SK-N-SH treated with all-trans-retinoic acid at 6 μM for 48 hours (cell line): ENCODE data around the gene SH3RF1.

ENCODE experiments used
- ATAC-seq: fragments of 200-7000 bp; cut with Tn5 transposase; 3 replicates; pipeline ENCODE4 v1.9.1; 2020; ENCODE audit warnings: mild to moderate bottlenecking, moderate library complexity
- BACH2 ChIP-seq: fragments of 250-450 bp; sonication (Bioruptor Pico); IDR thresholded peaks from 2 replicates; pipeline ENCODE4 v1.9.0; 2021; ENCODE audit warnings: mild to moderate bottlenecking, borderline replicate concordance
- CREB5 ChIP-seq: fragments of 250-450 bp; sonication (Bioruptor Pico); IDR thresholded peaks from 2 replicates; pipeline ENCODE4 v1.5.1; 2020; ENCODE audit warnings: low read depth, mild to moderate bottlenecking, moderate library complexity
- GLIS3 ChIP-seq: fragments of 250-450 bp; sonication (Bioruptor Pico); IDR thresholded peaks from 2 replicates; pipeline ENCODE4 v1.5.0; 2020; ENCODE audit warnings: mild to moderate bottlenecking, moderate library complexity
- OSR1 ChIP-seq: fragments of 250-450 bp; sonication (Bioruptor Pico); IDR thresholded peaks from 2 replicates; pipeline ENCODE4 v1.8.0; 2022; ENCODE audit warnings: moderate library complexity, mild to moderate bottlenecking, inconsistent platforms
- PPARA ChIP-seq: fragments of 250-450 bp; sonication (Bioruptor Pico); IDR thresholded peaks from 2 replicates; pipeline ENCODE4 v1.5.0; 2020; ENCODE audit warnings: mild to moderate bottlenecking, borderline replicate concordance
- RARB ChIP-seq: fragments of 250-450 bp; sonication (Bioruptor Pico); IDR thresholded peaks from 2 replicates; pipeline ENCODE4 v1.8.0; 2021; ENCODE audit warnings: mild to moderate bottlenecking, moderate library complexity
- SNAI2 ChIP-seq: fragments of 250-450 bp; sonication (Bioruptor Pico); IDR thresholded peaks from 2 replicates; pipeline ENCODE4 v1.5.0; 2020; ENCODE audit warnings: mild to moderate bottlenecking, moderate library complexity
- ZC3H10 ChIP-seq: fragments of 250-450 bp; sonication (Bioruptor Pico); IDR thresholded peaks from 2 replicates; pipeline ENCODE4 v1.5.1; 2021; ENCODE audit warnings: mild to moderate bottlenecking, moderate library complexity
- ZFP3 ChIP-seq: fragments of 250-450 bp; sonication (Bioruptor Pico); IDR thresholded peaks from 2 replicates; pipeline ENCODE4 v1.5.0; 2020; ENCODE audit warnings: mild to moderate bottlenecking, moderate library complexity
- ZFP30 ChIP-seq: fragments of 450-650 bp; formaldehyde crosslinking; IDR thresholded peaks from 2 replicates; pipeline ENCODE4 v1.5.0; 2022; ENCODE audit warnings: mild to moderate bottlenecking, moderate library complexity
- ZNF565 ChIP-seq: fragments of 450-650 bp; formaldehyde crosslinking; conservative IDR thresholded peaks from 2 replicates; pipeline ENCODE4 v1.5.0; 2020; ENCODE audit warnings: low read depth, mild to moderate bottlenecking, moderate library complexity
- ZNF70 ChIP-seq: fragments of 450-650 bp; formaldehyde crosslinking; IDR thresholded peaks from 2 replicates; pipeline ENCODE4 v1.5.0; 2020; ENCODE audit warnings: mild to moderate bottlenecking, moderate library complexity
- ZNF8 ChIP-seq: fragments of 450-650 bp; formaldehyde crosslinking; IDR thresholded peaks from 2 replicates; pipeline ENCODE4 v1.5.0; 2020; ENCODE audit warnings: mild to moderate bottlenecking, moderate library complexity
- TF ChIP-seq, protein P1 (sequence below): fragments of 250-450 bp; sonication (Bioruptor Pico); IDR thresholded peaks from 2 replicates; pipeline ENCODE4 v1.5.1; 2021; ENCODE audit warnings: mild to moderate bottlenecking, moderate library complexity
- TF ChIP-seq, protein P2 (sequence below): fragments of 250-450 bp; sonication (Bioruptor Pico); IDR thresholded peaks from 2 replicates; pipeline ENCODE4 v1.8.0; 2021; ENCODE audit warnings: low read depth, mild to moderate bottlenecking, moderate library complexity, borderline replicate concordance
- TF ChIP-seq, protein P3 (sequence below): fragments of 250-450 bp; sonication (Bioruptor Pico); IDR thresholded peaks from 2 replicates; pipeline ENCODE4 v1.5.0; 2020; ENCODE audit warnings: mild to moderate bottlenecking, moderate library complexity
- TF ChIP-seq, protein P4 (sequence below): fragments of 250-450 bp; sonication (Bioruptor Pico); IDR thresholded peaks from 2 replicates; pipeline ENCODE4 v1.8.0; 2020; ENCODE audit warnings: mild to moderate bottlenecking, moderate library complexity, borderline replicate concordance

Gene SH3RF1

GRCh38 chr4:169064296-169064695 lies 206.5 kb downstream of the SH3RF1 start:
- TF ChIP-seq ZNF565 (CRISPR knock-in tag) = no peak
- TF ChIP-seq CREB5 (CRISPR knock-in tag) = no peak
- TF ChIP-seq ZNF8 = no peak
- no peak for TF ChIP-seq OSR1 (CRISPR knock-in tag)
- TF ChIP-seq ZFP3 (CRISPR knock-in tag) = no peak
- TF ChIP-seq, protein P1, sequence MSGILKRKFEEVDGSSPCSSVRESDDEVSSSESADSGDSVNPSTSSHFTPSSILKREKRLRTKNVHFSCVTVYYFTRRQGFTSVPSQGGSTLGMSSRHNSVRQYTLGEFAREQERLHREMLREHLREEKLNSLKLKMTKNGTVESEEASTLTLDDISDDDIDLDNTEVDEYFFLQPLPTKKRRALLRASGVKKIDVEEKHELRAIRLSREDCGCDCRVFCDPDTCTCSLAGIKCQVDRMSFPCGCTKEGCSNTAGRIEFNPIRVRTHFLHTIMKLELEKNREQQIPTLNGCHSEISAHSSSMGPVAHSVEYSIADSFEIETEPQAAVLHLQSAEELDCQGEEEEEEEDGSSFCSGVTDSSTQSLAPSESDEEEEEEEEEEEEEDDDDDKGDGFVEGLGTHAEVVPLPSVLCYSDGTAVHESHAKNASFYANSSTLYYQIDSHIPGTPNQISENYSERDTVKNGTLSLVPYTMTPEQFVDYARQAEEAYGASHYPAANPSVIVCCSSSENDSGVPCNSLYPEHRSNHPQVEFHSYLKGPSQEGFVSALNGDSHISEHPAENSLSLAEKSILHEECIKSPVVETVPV = no peak
- no peak for ATAC-seq

DNA sequence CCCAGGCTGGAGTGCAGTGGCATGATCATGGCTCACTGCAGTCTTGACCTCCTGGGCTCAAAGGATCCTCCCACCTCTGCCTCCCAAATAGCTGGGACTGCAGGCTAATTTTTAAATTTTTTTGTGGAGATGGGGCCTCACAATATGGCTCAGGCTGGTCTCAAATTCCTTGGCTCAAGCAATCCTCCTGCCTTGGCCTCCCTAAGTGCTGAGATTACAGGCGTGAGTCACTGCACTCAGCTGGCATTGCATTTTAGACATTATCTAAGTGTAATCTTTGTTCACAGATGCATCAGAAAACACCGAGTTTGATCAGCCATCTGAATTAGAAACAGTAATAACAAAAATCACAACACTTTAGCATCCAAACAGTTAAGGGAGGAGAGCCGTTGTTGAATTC lies 207.3 kb downstream of the SH3RF1 start:
- no peak for ATAC-seq

GRCh38 chr4:169062897-169063244 lies 207.9 kb downstream of the SH3RF1 start:
- ATAC-seq = no peak
- no peak for TF ChIP-seq CREB5 (CRISPR knock-in tag)
- TF ChIP-seq SNAI2 = no peak
- no peak for TF ChIP-seq PPARA
- no peak for TF ChIP-seq GLIS3 (CRISPR knock-in tag)
- no peak for TF ChIP-seq ZNF8
- TF ChIP-seq, protein P2, sequence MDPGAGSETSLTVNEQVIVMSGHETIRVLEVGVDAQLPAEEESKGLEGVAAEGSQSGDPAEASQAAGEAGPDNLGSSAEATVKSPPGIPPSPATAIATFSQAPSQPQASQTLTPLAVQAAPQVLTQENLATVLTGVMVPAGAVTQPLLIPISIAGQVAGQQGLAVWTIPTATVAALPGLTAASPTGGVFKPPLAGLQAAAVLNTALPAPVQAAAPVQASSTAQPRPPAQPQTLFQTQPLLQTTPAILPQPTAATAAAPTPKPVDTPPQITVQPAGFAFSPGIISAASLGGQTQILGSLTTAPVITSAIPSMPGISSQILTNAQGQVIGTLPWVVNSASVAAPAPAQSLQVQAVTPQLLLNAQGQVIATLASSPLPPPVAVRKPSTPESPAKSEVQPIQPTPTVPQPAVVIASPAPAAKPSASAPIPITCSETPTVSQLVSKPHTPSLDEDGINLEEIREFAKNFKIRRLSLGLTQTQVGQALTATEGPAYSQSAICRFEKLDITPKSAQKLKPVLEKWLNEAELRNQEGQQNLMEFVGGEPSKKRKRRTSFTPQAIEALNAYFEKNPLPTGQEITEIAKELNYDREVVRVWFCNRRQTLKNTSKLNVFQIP (CRISPR knock-in tag) = no peak
- TF ChIP-seq, protein P1 = no peak
- TF ChIP-seq RARB (CRISPR knock-in tag) = no peak
- TF ChIP-seq, protein P3, sequence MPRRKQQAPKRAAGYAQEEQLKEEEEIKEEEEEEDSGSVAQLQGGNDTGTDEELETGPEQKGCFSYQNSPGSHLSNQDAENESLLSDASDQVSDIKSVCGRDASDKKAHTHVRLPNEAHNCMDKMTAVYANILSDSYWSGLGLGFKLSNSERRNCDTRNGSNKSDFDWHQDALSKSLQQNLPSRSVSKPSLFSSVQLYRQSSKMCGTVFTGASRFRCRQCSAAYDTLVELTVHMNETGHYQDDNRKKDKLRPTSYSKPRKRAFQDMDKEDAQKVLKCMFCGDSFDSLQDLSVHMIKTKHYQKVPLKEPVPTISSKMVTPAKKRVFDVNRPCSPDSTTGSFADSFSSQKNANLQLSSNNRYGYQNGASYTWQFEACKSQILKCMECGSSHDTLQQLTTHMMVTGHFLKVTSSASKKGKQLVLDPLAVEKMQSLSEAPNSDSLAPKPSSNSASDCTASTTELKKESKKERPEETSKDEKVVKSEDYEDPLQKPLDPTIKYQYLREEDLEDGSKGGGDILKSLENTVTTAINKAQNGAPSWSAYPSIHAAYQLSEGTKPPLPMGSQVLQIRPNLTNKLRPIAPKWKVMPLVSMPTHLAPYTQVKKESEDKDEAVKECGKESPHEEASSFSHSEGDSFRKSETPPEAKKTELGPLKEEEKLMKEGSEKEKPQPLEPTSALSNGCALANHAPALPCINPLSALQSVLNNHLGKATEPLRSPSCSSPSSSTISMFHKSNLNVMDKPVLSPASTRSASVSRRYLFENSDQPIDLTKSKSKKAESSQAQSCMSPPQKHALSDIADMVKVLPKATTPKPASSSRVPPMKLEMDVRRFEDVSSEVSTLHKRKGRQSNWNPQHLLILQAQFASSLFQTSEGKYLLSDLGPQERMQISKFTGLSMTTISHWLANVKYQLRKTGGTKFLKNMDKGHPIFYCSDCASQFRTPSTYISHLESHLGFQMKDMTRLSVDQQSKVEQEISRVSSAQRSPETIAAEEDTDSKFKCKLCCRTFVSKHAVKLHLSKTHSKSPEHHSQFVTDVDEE = no peak

More for the DNA sequence above, 207.3 kb downstream of the SH3RF1 start:
- TF ChIP-seq ZNF70 (no peak), CREB5 (CRISPR knock-in tag) (no peak), BACH2 (CRISPR knock-in tag) (no peak), ZFP3 (CRISPR knock-in tag) (no peak), OSR1 (CRISPR knock-in tag) (no peak), SNAI2 (no peak), ZC3H10 (CRISPR knock-in tag) (no peak), ZFP30 (no peak)
- TF ChIP-seq, protein P4, sequence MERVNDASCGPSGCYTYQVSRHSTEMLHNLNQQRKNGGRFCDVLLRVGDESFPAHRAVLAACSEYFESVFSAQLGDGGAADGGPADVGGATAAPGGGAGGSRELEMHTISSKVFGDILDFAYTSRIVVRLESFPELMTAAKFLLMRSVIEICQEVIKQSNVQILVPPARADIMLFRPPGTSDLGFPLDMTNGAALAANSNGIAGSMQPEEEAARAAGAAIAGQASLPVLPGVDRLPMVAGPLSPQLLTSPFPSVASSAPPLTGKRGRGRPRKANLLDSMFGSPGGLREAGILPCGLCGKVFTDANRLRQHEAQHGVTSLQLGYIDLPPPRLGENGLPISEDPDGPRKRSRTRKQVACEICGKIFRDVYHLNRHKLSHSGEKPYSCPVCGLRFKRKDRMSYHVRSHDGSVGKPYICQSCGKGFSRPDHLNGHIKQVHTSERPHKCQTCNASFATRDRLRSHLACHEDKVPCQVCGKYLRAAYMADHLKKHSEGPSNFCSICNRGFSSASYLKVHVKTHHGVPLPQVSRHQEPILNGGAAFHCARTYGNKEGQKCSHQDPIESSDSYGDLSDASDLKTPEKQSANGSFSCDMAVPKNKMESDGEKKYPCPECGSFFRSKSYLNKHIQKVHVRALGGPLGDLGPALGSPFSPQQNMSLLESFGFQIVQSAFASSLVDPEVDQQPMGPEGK (CRISPR knock-in tag) = no peak
- TF ChIP-seq, protein P2 (CRISPR knock-in tag) = no peak
